Renal cortical epithelial cell (primary cell): ENCODE results near the gene UBR4. TPM values are rescaled to one million over a fixed set of nuclear protein-coding genes. Genes with fewer than 3 reads are reported as not detected.
"Not testable (repeated sequence)": the region's sequence is repeated elsewhere in the genome, so short reads cannot be mapped to it uniquely, and the experiment has no call there.

ENCODE experiments used
- DNase-seq: peaks from one replicate; pipeline ENCODE4 v3.0.0-alpha.2; 2011; ENCODE audit warnings: low read depth
- total RNA-seq: library from RNA; depleted of rRNA; stranded (reverse); fragments of >200 nt; gene quantifications from 2 replicates; pipeline ENCODE4 v1.2.3, GENCODE V29; 2014

UBR4 gene
- total RNA-seq, 1 donor from 2014 or later, result 174 TPM

- no peak for DNase-seq
Measured at GRCh38 chr1:19191811-19192210, 18.3 kb downstream of the UBR4 start.

DNA sequence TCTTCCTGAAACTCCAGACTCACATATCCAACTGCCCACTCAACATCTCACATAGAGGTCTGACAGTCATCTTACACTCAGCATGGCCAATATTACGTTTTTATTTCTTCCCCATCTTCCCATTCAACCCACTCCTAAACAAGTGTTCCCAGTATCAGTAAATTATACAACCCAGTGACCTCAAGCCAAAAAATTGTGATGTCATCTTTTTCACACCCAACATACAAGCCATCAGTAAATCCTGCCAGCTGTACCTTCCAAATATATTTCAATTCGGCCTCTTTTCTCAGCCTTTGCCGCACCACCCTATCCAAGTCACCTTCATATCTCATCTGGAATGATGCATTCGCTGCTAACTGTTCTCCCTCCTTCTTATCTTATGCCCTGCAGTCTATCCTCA lies 19.6 kb downstream of the UBR4 start:
- no peak for DNase-seq

- DNase-seq, result no peak
Measured at GRCh38 chr1:19189270-19189669, 20.8 kb downstream of the UBR4 start.

DNA sequence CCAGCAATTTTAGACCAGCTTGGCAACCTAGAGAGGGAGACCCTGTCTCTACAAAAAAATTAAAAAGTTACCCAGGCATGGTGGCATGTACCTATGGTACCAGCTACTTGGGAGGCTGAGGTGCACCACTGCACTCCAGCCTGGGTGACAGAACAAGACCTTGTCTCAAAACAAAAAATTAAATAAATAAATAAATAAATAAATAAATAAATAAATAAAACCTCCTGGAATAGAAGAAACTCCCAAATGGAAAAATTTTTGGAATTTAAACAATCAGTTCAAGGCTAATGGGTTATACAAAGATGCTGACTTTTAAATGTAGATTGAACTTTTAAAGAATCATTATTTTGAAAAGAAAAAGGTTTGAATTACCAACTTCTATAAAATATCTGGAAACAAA lies 22.2 kb downstream of the UBR4 start:
- DNase-seq, result no peak

GRCh38 chr1:19186001-19186400 lies 24.1 kb downstream of the UBR4 start:
- DNase-seq, result no peak

GRCh38 chr1:19182223-19182622 lies 27.8 kb downstream of the UBR4 start:
- no peak for DNase-seq

GRCh38 chr1:19180265-19180657 lies 29.8 kb downstream of the UBR4 start:
- not testable (repeated sequence) for DNase-seq

DNA sequence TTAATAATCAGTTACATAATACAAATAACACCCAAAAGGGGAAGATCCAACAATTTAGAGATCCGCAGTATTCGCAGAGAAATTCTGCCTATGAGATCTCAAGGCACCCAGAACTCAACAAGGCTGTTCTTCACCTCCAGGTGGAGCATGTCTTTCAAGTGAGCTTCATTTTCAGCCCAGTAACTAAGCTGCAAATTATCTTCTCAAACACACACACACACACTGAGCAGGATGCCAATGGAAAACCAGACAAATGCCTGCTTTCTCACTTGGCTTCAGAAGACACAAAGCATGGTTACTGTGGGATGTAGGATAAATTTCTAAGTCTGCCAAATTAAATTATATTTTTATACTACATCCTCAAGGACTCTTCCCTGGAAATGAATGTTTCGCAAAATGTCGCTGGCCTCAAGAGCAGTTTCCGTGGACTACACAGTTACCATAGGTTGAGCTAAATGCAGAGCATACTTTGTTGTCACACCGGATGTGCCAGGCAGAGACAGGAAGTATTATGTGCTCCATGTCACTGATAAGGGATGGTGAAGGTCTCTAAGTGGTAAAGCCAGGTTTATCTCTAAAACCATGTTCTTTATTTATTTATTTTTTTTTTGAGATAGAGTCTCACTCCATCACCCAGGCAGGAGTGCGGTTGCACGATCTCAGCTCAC lies 30.3 kb downstream of the UBR4 start:
- peak; percentile 36 for DNase-seq

DNA sequence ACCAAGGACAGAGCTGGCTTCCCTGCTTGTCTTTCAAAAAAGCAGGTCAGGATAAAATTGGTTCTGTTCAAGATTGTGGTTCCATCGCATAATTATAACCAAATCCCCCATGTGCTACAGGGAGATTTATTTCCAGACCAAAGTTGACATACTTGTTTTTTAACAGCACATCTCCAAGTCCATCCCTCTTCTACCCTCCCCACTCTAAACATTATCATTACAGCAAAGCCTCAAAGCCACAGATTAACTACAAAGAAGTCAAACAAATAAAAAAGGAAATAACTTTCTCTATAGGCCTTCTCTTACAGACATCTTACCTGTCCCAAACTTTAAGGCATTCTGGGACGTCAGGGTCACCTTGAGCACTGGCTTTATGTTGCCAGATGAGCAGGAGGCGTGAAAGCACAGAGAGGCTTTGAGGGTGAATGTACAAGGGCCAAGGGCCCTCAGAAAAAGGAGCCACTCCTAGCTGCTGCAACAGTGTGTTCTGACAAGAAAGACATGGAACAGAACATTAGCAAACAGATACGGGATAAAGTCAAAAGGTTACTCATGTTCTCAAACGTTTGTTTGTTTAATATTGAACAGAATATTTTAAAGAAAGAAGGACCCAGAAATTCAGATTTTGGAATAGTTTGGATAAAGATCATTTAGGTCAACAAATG lies 31.2 kb downstream of the UBR4 start:
- no peak for DNase-seq

DNA sequence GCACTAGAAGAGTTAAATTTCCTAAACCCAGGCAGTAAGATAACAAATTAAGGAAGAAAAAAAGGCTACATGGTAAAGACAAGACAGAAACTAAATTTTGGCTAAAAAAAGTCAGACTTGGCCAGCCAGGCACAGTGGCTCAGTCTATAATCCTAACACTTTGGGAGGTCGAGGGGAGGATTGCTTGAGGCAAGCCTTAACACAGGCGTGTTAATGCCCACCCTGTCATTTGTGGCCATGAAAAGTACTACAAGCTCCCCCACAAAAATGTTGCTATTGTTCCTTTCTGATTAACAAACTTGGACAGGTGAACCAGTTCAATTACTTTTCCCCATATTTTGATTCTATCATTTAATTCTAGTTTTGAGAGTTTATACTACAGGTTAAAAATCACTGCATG lies 32.3 kb downstream of the UBR4 start:
- no peak for DNase-seq

GRCh38 chr1:19169642-19170041 lies 40.4 kb downstream of the UBR4 start:
- no peak for DNase-seq

DNA sequence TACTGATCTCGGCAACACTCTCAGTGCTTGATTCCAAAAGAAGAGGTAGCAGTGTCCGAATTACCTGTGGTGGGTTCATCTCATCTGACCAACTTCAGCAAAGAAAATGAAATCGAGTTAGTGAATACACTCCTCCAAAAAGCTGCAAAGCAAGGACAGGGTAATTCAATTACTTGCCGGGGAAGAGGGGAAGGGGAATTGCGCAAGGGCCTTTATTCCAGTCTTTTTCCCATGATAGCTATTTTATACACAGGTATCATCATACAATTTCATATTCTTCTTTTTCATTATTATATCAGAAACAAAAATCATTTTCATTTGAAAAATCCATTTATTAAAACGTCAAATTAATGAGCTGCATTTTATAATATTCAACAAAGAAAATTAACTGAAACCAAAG lies 42.9 kb downstream of the UBR4 start:
- DNase-seq, result no peak

GRCh38 chr1:19166066-19166465 lies 44.0 kb downstream of the UBR4 start:
- DNase-seq, result no peak

DNA sequence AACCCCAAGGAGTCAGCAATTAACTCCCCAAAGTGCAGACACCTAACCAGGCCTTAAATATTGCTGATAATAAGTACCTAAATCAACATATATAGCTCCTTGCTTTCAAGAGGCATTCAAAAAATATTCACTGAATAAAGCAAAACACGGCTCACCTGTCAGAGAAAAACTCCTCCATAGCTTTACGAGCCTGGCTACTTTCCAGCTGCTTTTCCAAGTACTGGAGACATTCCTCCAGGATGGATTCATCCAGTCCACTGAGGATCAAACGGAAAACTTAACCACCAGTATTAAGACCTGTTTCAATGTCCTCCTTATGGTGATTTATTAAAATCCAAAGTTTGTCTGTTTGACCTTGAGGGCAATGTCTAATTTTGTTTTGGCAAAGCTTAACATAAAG lies 44.6 kb downstream of the UBR4 start:
- DNase-seq, result no peak

DNA sequence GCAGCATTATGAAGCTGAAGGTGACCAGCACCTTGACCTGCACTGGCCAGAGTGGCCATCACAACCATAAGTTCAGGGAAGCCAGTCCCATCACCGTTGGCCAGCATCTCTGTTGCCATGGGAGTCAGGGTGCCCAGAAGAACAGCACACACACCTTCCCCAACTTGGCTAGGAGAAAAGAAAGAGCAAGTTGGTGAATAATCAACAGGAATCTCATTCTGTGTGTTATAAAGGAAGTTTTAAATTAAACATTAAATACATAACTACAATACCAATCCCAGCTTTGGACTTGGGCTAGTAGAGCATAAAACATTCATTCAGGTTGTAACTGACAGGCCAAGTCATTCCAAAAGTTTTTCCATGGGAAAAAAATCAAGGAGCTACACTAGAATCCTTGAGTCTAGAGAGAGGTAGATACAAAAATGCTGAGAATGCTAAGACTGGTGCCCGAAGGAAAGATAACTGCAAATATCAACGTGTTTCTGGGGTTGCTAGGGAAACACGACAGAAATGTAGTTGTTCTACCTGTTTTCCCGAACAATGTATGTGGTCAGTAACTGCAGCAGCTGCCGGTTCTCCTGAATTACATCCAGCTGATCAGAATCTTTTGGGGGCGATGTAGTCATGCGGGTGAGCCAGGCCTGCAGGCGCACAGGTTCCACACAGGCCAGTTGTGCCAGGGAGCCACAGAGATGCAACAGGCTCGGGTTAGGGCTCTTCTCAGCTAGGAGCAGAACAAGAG lies 45.6 kb downstream of the UBR4 start:
- no peak for DNase-seq

DNA sequence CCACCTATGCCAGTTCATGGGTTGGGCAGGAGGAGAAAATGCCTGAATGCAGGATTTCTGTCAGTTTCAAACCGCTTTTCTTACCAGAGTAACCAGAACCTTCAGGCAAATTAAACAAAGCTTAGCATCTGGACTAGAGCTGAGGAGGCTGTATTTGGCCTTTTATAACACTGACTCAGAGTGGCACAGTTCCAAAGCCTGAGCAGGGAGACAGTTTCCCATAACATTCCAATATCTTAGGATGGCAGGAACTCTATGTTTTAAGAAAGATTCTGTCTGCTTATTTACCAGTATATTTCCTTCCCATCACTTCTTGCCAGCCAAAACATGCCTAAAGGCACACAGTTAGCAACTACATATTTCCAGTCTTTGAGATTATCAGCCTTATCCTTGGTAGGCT lies 46.8 kb downstream of the UBR4 start:
- DNase-seq, result no peak

GRCh38 chr1:19160831-19161230 lies 49.2 kb downstream of the UBR4 start:
- DNase-seq, result no peak

- DNase-seq, result no peak
Measured at GRCh38 chr1:19157653-19158052, 52.4 kb downstream of the UBR4 start.

GRCh38 chr1:19156676-19157075 lies 53.4 kb downstream of the UBR4 start:
- DNase-seq, result peak; percentile 56

GRCh38 chr1:19154876-19155275 lies 55.2 kb downstream of the UBR4 start:
- no peak for DNase-seq

DNA sequence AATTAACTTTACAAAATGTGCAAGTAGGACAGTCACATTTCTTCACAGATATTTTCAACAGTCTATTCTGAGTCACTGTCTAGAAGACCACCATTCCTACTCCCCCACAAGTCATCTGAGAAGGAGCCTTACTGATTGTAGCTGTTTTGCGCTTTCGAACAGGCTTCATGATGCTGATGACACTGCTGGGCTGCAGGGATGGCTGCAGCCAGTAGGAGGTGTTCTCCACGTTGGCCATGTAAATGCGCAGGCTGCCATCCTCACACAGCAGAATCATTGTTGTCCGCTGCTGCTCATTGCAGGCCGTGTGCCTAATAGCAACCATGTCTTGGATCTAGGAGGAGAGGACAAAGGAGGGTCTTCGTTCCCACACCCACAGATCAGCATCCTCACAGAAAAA lies 56.9 kb downstream of the UBR4 start:
- DNase-seq, result no peak

- no peak for DNase-seq
Measured at GRCh38 chr1:19151537-19151936, 58.5 kb downstream of the UBR4 start.

DNA sequence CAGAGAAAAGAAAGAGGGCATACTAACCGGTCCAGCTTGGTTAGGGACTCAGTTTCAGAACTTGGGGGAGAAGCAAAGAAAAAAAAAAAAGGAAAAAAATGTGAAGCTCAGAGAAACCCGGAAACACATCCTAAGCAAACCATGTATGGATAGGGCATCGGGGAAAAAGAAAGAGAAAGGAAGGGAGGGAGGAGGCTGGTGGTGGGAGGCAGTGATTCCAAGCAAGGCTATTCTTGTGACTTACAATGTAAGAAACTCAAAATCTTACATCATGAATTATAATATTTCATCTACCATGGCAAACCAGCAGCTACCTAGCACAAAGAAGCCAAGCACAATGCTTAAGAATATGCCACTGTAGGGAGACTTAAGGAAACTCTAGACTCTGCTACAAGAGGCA lies 60.3 kb downstream of the UBR4 start:
- DNase-seq, result no peak
